Cardiac muscle cell (in vitro differentiated cells and primary cell): Measurements from ENCODE around the gene ADAMTS12. TPM values are rescaled to one million over a fixed set of nuclear protein-coding genes. Genes with fewer than 3 reads are reported as not detected.
A peak's percentile ranks its signal among the peaks of the same experiment; 100 is the strongest.

Source experiments
- DNase-seq, 2 donors: peaks; one replicate each; pipeline versions ENCODE4 v3.0.0 to v3.0.0-alpha.2; 2010 to 2017; ENCODE audit warnings: low read depth in 1 of 2, low spot score in 1 of 2
- H3K27ac ChIP-seq: fragments of 200-600 bp; sonication (generic); 2 replicates; pipeline ENCODE4 v1.5.1; 2016
- H3K27me3 ChIP-seq: fragments of 200-600 bp; sonication (generic); 2 replicates; pipeline ENCODE4 v1.6.0; 2016; ENCODE audit warnings: control low read depth
- H3K36me3 ChIP-seq: fragments of 200-600 bp; sonication (generic); 2 replicates; pipeline ENCODE4 v1.5.1; 2016; ENCODE audit warnings: control low read depth
- H3K4me1 ChIP-seq: fragments of 200-600 bp; sonication (generic); 2 replicates; pipeline ENCODE4 v1.8.1; 2017; ENCODE audit warnings: low read depth, mild to moderate bottlenecking, mixed run types
- H3K4me3 ChIP-seq: fragments of 200-600 bp; sonication (generic); 2 replicates; pipeline ENCODE4 v1.5.1; 2016; ENCODE audit warnings: mild to moderate bottlenecking
- H3K9me3 ChIP-seq: fragments of 200-600 bp; sonication (generic); 2 replicates; pipeline ENCODE4 v1.5.1; 2017; ENCODE audit warnings: low read depth, mild to moderate bottlenecking, control low read depth
- polyA plus RNA-seq: library from polyadenylated mRNA; unstranded; fragments of >200 nt; fragmentation: Nextera tagmentation; extraction: Ambion mirVana; gene quantifications from 2 replicates; pipeline ENCODE4 v1.2.1, GENCODE V29; 2016
- total RNA-seq: library from RNA; depleted of rRNA; stranded (reverse); fragments of >200 nt; gene quantifications from 2 replicates; pipeline ENCODE4 v1.2.3, GENCODE V29; 2016
- TF ChIP-seq, protein P1 (sequence below): IDR thresholded peaks from 2 replicates; pipeline ENCODE4 v1.5.1; 2012; ENCODE audit warnings: low read depth, mild to moderate bottlenecking, low read length

The ADAMTS12 gene
- total and polyA plus RNA-seq, 2 experiments from 2014 or later = 29.3 to 48.4 TPM

DNA sequence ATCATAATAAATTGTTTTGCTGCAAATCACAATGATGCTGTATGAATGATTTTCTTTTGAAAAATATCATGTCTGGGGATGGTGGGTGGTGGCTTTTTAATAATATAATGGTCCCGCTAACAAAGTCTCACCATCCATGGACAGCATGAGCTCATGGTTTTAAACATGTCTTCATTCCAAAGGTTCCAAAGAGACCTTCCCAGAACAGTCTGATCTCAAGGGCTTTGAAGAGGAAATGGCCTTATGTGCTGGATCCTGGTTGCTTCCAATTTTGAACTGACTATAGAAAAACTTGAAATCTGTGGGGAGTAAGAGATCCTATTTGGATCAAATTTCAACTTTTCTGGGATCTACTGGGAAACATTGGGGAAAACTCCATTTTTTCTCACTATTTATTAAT lies 121.8 kb downstream of the ADAMTS12 start:
- Histone ChIP-seq H3K9me3 (no peaks in the 10 kb centered on the region), H3K27ac (no peak overlapping the region), H3K4me3 (no peak overlapping the region), H3K36me3 (no peaks in the 10 kb centered on the region), H3K4me1 (peaks cover 28% of the 10 kb centered on the region), H3K27me3 (no peaks in the 10 kb centered on the region)
- TF ChIP-seq, protein P1, sequence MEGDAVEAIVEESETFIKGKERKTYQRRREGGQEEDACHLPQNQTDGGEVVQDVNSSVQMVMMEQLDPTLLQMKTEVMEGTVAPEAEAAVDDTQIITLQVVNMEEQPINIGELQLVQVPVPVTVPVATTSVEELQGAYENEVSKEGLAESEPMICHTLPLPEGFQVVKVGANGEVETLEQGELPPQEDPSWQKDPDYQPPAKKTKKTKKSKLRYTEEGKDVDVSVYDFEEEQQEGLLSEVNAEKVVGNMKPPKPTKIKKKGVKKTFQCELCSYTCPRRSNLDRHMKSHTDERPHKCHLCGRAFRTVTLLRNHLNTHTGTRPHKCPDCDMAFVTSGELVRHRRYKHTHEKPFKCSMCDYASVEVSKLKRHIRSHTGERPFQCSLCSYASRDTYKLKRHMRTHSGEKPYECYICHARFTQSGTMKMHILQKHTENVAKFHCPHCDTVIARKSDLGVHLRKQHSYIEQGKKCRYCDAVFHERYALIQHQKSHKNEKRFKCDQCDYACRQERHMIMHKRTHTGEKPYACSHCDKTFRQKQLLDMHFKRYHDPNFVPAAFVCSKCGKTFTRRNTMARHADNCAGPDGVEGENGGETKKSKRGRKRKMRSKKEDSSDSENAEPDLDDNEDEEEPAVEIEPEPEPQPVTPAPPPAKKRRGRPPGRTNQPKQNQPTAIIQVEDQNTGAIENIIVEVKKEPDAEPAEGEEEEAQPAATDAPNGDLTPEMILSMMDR = no peak
- no peak for DNase-seq

DNA sequence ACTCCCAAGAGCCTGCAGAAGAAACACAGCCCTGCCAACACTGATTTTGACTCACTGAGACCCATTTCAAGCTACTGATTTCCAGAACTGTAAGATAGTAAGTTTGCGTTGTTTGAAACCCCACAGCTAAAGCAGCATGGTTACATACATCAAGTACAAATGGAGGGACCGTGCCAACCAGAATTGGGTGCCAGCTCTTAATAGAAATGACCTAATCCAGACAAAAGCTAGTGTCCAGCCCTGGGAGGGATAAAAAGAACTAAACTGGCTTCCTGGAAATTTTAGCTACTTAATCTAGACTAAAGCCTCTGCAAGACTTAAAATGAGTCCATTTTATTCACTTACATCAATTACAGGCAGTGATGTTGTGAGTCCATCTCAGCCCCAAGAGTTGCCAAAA lies 122.6 kb downstream of the ADAMTS12 start:
- H3K27me3 ChIP-seq = no peaks in the 10 kb centered on the region
- TF ChIP-seq, protein P1 = no peak

DNA sequence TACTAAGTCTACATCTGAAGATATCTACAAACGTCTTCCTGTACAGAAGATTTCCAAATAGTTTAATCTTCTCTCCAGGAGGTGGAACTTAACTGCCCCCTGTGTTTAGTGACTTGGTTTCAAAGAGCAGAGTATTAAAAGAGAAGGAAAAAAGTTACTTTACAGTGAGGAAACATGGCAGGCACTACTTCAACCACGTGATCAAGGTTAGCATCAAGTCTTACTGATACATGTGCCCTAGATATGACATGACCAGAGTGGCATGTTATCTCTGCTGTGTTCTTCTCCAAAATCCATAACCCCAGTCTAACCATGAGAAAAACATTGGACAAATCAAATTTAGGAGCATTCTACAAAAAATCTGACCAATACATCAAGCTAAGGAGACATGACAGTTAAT lies 125.8 kb downstream of the ADAMTS12 start:
- H3K27me3 ChIP-seq = no peaks in the 10 kb centered on the region
- DNase-seq = no peak
- H3K27ac ChIP-seq = peak overlapping the region; percentile 53
- no peaks in the 10 kb centered on the region for H3K36me3 ChIP-seq
- no peak overlapping the region for H3K4me3 ChIP-seq
- TF ChIP-seq, protein P1 = no peak
- H3K4me1 ChIP-seq = peaks cover 35% of the 10 kb centered on the region
- H3K9me3 ChIP-seq = no peaks in the 10 kb centered on the region

More for the DNA sequence above, 122.6 kb downstream of the ADAMTS12 start:
- no peaks in the 10 kb centered on the region for H3K9me3 ChIP-seq
- DNase-seq = no peak
- peaks cover 36% of the 10 kb centered on the region for H3K4me1 ChIP-seq
- no peak overlapping the region for H3K27ac ChIP-seq
- H3K4me3 ChIP-seq = no peak overlapping the region
- no peaks in the 10 kb centered on the region for H3K36me3 ChIP-seq

DNA sequence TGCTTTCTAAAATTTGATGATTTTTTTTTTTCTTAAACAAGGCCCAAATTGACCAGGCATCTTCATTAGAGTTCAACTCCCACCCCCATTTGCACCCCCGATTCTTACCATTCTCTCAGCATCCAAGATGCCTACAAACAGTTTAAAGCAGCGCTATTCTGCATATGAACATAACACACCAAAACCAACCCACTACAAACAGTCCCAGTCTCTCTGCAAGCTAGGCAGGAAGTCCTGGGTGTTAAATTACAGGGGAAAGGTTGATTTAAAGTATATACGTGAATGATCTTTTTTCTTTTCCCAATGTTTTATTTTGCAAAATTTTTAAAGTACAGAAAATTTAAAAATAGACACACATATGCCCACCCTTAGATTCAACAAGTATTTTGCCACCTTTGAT lies 127.0 kb downstream of the ADAMTS12 start:
- Histone ChIP-seq H3K27me3 (no peaks in the 10 kb centered on the region), H3K4me3 (no peak overlapping the region), H3K4me1 (peaks cover 35% of the 10 kb centered on the region)

DNA sequence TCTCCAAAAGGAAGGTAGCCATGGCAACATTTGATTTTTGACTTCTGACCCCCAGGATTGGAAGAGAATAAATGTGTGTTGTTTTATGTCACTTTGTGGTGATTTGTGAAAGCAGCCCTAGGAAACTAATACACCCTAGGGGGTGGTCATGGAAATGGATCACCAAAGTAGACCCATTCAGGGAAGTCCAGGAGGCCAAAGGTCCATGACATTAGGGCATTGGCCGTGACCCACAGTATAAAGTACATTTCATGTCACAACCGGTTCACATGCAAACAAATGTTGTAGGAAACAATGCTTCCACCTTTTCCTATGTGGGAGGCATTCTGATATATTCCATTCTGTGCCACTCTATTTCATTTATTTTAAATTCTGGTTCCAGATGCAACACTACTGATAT lies 128.4 kb downstream of the ADAMTS12 start:
- H3K36me3 ChIP-seq = no peaks in the 10 kb centered on the region
- no peaks in the 10 kb centered on the region for H3K27me3 ChIP-seq
- TF ChIP-seq, protein P1 = no peak
- no peak overlapping the region for H3K4me3 ChIP-seq
- no peak for DNase-seq
- H3K4me1 ChIP-seq = peaks cover 35% of the 10 kb centered on the region
- no peaks in the 10 kb centered on the region for H3K9me3 ChIP-seq
- peak overlapping the region; percentile 79 for H3K27ac ChIP-seq

More for the DNA sequence above, 127.0 kb downstream of the ADAMTS12 start:
- peak overlapping the region; percentile 79 for H3K27ac ChIP-seq
- DNase-seq = no peak
- H3K9me3 ChIP-seq = no peaks in the 10 kb centered on the region
- TF ChIP-seq, protein P1 = no peak
- H3K36me3 ChIP-seq = no peaks in the 10 kb centered on the region

DNA sequence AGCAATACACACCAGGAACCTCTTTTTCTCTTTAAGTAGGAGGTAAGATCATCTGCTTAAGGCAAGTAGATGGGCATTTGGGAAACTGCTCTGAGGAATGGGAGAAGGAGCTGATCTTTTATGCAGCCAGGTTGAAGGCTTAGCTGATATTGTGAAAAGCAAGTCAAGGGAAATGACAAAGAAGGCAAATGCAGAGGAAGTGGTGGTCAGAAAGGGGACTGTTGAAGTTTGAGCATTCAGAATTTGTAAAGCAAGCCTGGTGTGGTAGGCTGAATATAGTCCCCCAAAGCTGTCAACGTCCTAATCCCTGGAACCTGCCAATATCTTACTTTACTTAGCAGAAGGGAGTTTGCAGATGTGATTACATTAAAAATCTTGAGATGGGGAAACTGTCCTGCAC lies 128.9 kb downstream of the ADAMTS12 start:
- Histone ChIP-seq H3K4me1 (peaks cover 35% of the 10 kb centered on the region), H3K4me3 (no peak overlapping the region), H3K9me3 (no peaks in the 10 kb centered on the region), H3K27me3 (no peaks in the 10 kb centered on the region), H3K27ac (peak overlapping the region; percentile 79), H3K36me3 (no peaks in the 10 kb centered on the region)
- TF ChIP-seq, protein P1 = no peak
- DNase-seq = no peak
